ENCODE results near the gene FBXO4. TPM values are rescaled to one million over a fixed set of nuclear protein-coding genes. Genes with fewer than 3 reads are reported as not detected.
A peak's percentile ranks its signal among the peaks of the same experiment; 100 is the strongest.
"Not testable (repeated sequence)": the region's sequence is repeated elsewhere in the genome, so short reads cannot be mapped to it uniquely, and the experiment has no call there.

The FBXO4 gene
- total RNA-seq, 2 donors from 2014 or later = 16.2 TPM

DNA sequence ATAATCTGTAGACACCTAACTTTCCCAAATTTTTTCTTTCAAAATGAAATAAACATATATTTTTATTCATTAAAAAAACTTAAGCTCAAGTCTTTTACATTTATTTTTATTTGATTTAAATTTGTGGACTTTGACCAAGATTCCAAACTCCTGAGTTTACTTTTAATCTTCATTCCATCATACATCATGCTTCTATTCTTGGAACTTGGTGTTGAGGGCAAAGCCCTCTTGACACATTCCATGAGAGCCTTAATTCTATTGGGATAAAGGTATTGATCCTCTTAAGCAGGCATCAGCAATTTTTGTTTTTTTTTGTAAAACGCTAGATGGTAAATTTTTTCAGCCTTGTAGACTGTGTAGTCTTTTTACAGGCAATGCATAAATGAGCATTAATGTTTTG, 53.6 kb downstream of the FBXO4 start:
- H3K36me3 ChIP-seq = no peaks in the 10 kb centered on the region
- H3K27ac ChIP-seq = peak overlapping the region in 1 of 2 donors; percentile 11
- no peaks in the 10 kb centered on the region for H3K9me3 ChIP-seq
- TF ChIP-seq, protein P1, sequence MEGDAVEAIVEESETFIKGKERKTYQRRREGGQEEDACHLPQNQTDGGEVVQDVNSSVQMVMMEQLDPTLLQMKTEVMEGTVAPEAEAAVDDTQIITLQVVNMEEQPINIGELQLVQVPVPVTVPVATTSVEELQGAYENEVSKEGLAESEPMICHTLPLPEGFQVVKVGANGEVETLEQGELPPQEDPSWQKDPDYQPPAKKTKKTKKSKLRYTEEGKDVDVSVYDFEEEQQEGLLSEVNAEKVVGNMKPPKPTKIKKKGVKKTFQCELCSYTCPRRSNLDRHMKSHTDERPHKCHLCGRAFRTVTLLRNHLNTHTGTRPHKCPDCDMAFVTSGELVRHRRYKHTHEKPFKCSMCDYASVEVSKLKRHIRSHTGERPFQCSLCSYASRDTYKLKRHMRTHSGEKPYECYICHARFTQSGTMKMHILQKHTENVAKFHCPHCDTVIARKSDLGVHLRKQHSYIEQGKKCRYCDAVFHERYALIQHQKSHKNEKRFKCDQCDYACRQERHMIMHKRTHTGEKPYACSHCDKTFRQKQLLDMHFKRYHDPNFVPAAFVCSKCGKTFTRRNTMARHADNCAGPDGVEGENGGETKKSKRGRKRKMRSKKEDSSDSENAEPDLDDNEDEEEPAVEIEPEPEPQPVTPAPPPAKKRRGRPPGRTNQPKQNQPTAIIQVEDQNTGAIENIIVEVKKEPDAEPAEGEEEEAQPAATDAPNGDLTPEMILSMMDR (IDR thresholded peaks at IDR 0.05) = no peak
- DNase-seq (ENCODE audit: low spot score) (no peak), ATAC-seq (ENCODE audit: insufficient number of reproducible peaks, low FRiP score, low read depth) (no peak)
- no peak overlapping the region for H3K4me3 ChIP-seq
- no peaks in the 10 kb centered on the region for H3K27me3 ChIP-seq (replicated peaks; ENCODE audit: insufficient read depth)
- H3K4me1 ChIP-seq (ENCODE audit: control insufficient read depth in 1 of 2, low read depth in 2 of 2) = peaks cover 5 to 11% of the 10 kb centered on the region in 2 donors

DNA sequence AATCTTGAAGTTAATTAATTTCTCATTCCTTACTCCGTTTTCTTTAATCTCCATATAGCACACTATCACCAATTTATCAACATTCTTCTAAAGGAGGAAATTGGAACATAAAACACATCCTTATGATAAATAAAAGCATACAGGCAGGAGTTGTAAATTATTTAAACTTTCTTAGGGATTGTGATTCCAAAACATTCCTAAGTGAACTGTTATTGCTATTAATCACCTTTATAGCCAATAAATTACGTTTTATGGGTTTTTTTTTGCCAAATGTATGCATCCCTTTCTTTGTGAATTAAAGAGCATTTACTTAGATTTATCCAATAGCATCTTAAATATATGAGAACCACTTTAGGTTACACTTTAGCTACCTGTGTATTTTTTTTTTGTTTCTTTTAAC, 55.3 kb downstream of the FBXO4 start:
- Histone ChIP-seq H3K9me3 (no peaks in the 10 kb centered on the region), H3K27me3 (replicated peaks; ENCODE audit: insufficient read depth) (no peaks in the 10 kb centered on the region), H3K4me3 (no peak overlapping the region), H3K4me1 (ENCODE audit: control insufficient read depth in 1 of 2, low read depth in 2 of 2) (peaks cover 5 to 19% of the 10 kb centered on the region in 2 donors), H3K36me3 (no peaks in the 10 kb centered on the region), H3K27ac (no peak overlapping the region)
- DNase-seq (ENCODE audit: low spot score) (no peak), ATAC-seq (ENCODE audit: insufficient number of reproducible peaks, low FRiP score, low read depth) (no peak)
- TF ChIP-seq, protein P1 (IDR thresholded peaks at IDR 0.05) = no peak

DNA sequence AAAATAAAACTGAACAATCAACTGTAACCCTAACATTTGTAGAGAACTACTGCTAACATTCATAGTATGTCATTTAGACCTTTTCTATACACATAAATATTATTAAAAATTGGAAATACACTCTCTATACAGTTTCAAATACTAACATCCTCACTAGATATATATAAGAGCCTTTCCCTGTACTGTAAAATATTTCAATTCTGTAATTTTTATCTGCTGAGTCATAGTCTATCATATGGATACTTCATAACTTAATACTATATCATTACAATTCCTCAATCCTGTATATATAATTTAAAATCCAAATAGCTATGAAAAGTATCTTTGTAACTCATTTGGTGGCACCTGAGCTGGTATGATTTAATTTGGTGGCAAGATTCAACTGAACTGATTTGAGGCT, 55.8 kb downstream of the FBXO4 start:
- ATAC-seq (ENCODE audit: insufficient number of reproducible peaks, low FRiP score, low read depth) (no peak), DNase-seq (ENCODE audit: low spot score) (no peak)
- Histone ChIP-seq H3K4me3 (no peak overlapping the region), H3K36me3 (no peaks in the 10 kb centered on the region), H3K27ac (no peak overlapping the region), H3K4me1 (ENCODE audit: control insufficient read depth in 1 of 2, low read depth in 2 of 2) (peaks cover 5 to 24% of the 10 kb centered on the region in 2 donors), H3K9me3 (no peaks in the 10 kb centered on the region), H3K27me3 (replicated peaks; ENCODE audit: insufficient read depth) (no peaks in the 10 kb centered on the region)
- TF ChIP-seq, protein P1 (IDR thresholded peaks at IDR 0.05) = no peak

DNA sequence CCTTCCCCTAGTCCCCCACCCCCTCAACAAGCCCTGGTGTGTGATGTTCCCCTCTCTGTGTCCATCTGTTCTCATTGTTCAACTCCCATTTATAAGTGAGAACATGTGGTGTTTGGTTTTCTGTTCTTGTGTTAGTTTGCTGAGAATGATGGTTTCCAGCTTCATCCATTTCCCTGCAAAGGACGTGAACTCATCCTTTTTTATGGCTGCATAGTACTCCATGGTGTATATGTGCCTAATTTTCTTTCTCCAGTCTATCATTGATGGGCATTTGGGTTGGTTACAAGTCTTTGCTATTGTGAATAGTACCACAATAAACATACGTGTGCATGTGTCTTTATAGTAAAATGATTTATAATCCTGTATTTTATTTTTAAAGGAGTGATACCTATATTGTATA, 57.8 kb downstream of the FBXO4 start:
- not testable (repeated sequence) for DNase-seq (ENCODE audit: low spot score); H3K4me3 ChIP-seq; H3K9me3 ChIP-seq; ATAC-seq (ENCODE audit: insufficient number of reproducible peaks, low FRiP score, low read depth); H3K36me3 ChIP-seq; H3K27me3 ChIP-seq (replicated peaks; ENCODE audit: insufficient read depth); H3K27ac ChIP-seq
- peaks cover 5 to 27% of the 10 kb centered on the region in 2 donors for H3K4me1 ChIP-seq (ENCODE audit: control insufficient read depth in 1 of 2, low read depth in 2 of 2)

DNA sequence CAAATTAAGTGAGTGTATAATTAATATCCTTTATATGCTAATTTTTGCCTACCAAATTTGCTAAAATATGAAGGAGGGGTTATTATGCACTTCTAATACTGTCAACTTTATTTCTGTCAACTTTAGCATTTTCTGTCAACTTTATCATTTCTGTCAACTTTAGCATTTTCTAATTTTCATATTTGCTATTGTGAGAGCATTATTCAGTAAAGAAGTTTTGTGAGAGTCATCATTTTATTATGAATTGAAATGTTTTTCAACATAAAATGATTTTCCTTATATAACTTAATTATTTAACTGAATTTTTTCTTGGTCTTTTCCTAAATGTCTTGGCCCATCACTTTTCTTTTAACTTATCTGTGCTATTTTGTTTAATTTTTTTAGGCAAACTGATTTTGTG, 58.2 kb downstream of the FBXO4 start:
- H3K4me3 ChIP-seq = no peak overlapping the region
- H3K27me3 ChIP-seq (replicated peaks; ENCODE audit: insufficient read depth) = no peaks in the 10 kb centered on the region
- TF ChIP-seq, protein P1 (IDR thresholded peaks at IDR 0.05) = no peak
- H3K9me3 ChIP-seq = no peaks in the 10 kb centered on the region
- no peak for DNase-seq (ENCODE audit: low spot score)
- H3K36me3 ChIP-seq = no peaks in the 10 kb centered on the region
- H3K27ac ChIP-seq = no peak overlapping the region
- no peak for ATAC-seq (ENCODE audit: insufficient number of reproducible peaks, low FRiP score, low read depth)
- H3K4me1 ChIP-seq (ENCODE audit: control insufficient read depth in 1 of 2, low read depth in 2 of 2) = peaks cover 5 to 27% of the 10 kb centered on the region in 2 donors

All from thoracic aorta (tissue), 2 donors.